GM04503 (cell line): ENCODE results near the gene MAGI1.
"Not testable (repeated sequence)": the region's sequence is repeated elsewhere in the genome, so short reads cannot be mapped to it uniquely, and the experiment has no call there.

ENCODE experiments used
- DNase-seq: peaks from one replicate; pipeline ENCODE4 v3.0.0-alpha.2; 2012; ENCODE audit warnings: low read depth

MAGI1 gene

GRCh38 chr3:65749066-65749465 lies 289.7 kb downstream of the MAGI1 start:
- DNase-seq = no peak

GRCh38 chr3:65748326-65748725 lies 290.4 kb downstream of the MAGI1 start:
- DNase-seq = no peak

- DNase-seq = no peak
Measured at GRCh38 chr3:65746848-65747247, 291.9 kb downstream of the MAGI1 start.

- no peak for DNase-seq
Measured at GRCh38 chr3:65745306-65745705, 293.4 kb downstream of the MAGI1 start.

GRCh38 chr3:65742914-65743313 lies 295.8 kb downstream of the MAGI1 start:
- DNase-seq = no peak

GRCh38 chr3:65741540-65741939 lies 297.2 kb downstream of the MAGI1 start:
- DNase-seq = no peak

GRCh38 chr3:65739901-65740541 lies 298.7 kb downstream of the MAGI1 start:
- DNase-seq = no peak

- DNase-seq = no peak
Measured at GRCh38 chr3:65734792-65735191, 303.9 kb downstream of the MAGI1 start.

- DNase-seq = no peak
Measured at GRCh38 chr3:65734382-65734781, 304.3 kb downstream of the MAGI1 start.

- DNase-seq = no peak
Measured at GRCh38 chr3:65733459-65733858, 305.3 kb downstream of the MAGI1 start.

- DNase-seq = peak; percentile 18
Measured at GRCh38 chr3:65732051-65732935, 306.4 kb downstream of the MAGI1 start.

GRCh38 chr3:65730449-65730848 lies 308.3 kb downstream of the MAGI1 start:
- no peak for DNase-seq

- peak; percentile 56 for DNase-seq
Measured at GRCh38 chr3:65729973-65730372, 308.7 kb downstream of the MAGI1 start.

GRCh38 chr3:65729555-65729954 lies 309.2 kb downstream of the MAGI1 start:
- peak; percentile 70 for DNase-seq

GRCh38 chr3:65728138-65728537 lies 310.6 kb downstream of the MAGI1 start:
- DNase-seq = no peak

- DNase-seq = no peak
Measured at GRCh38 chr3:65723985-65724384, 314.7 kb downstream of the MAGI1 start.

GRCh38 chr3:65723011-65723410 lies 315.7 kb downstream of the MAGI1 start:
- no peak for DNase-seq

GRCh38 chr3:65720989-65721737 lies 317.6 kb downstream of the MAGI1 start:
- no peak for DNase-seq

GRCh38 chr3:65719639-65720038 lies 319.1 kb downstream of the MAGI1 start:
- not testable (repeated sequence) for DNase-seq

- DNase-seq = no peak
Measured at GRCh38 chr3:65717676-65718346, 320.9 kb downstream of the MAGI1 start.

- no peak for DNase-seq
Measured at GRCh38 chr3:65716071-65716751, 322.5 kb downstream of the MAGI1 start.

- no peak for DNase-seq
Measured at GRCh38 chr3:65714134-65714533, 324.6 kb downstream of the MAGI1 start.
